GM21786 (cell line): Measurements from ENCODE around the gene HEPHL1.
"Not testable (repeated sequence)": the region's sequence is repeated elsewhere in the genome, so short reads cannot be mapped to it uniquely, and the experiment has no call there.

ENCODE experiments used
- ATAC-seq: cut with Tn5 transposase; IDR thresholded peaks from one replicate; pipeline ENCODE4 v1.9.1; 2021; ENCODE audit not compliant: unreplicated experiment

The HEPHL1 gene

DNA sequence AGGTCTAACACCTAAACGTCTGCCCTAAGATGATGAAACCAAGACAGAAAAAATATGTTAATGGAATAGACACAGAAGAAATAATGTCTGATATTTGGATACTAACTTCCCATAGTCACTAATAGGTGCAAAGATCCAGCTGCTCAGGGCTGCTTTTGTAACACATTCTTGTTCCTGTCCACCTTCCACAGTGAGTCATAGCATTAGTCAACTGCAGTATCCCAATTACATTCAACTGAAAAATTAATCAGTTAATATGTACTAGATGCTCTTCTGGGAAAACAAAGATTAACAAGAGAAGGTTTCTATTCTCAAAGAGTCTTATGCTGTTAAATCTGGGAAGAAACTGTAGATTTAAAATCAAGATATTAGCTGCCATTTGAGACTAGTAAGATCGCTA, 47.6 kb downstream of the HEPHL1 start:
- no peak for ATAC-seq

DNA sequence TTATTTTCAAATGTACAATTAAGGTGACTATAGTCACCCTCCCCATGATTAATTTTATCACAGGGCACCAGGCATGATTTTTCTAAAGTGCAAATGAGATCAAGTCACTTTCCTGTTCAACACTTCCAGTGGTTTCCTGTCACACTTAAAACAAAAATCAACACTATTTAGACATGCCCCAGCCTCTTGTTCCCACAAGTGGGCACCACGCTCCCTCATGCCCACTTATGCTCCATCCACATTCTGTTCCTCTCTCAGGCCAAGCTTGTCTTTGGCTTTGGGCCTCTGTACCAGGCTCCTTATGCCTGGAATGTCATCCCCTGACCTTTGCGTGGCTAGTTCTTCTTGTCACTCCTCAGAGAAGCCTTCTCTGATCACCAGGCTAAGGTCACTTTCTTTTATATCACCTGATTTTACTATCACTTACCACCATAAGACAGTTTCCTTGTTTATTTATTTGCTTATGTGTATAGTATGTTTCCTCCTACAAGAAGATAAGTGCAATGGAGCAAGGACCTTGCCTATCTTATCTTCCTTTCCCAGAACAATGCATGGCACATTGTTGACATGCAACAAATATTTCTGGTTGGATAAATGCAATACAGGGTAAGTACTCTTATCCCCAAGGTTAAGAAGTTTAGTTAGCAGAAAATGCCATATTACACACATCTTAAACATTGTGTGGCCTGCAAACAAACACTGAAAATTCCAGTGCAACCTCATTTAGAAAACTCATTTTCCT, 56.6 kb downstream of the HEPHL1 start:
- ATAC-seq = no peak

DNA sequence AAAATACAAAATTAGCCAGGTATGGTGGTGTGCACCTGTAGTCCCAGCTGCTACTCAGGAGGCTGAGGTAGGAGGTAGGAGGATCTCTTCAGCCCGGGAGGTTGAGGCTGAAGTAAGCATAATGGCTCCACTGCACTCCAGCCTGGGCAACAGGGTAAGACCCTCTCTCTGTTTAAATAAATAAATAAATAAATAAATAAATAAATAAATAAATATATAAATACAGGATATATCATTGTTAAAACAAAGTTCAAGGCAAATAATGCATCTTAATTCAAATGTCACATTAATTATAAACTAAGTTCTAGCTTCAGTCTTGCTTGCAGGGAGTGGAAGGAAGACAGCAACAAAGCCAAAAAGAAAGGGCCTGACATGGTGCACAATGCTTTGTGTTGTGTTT, 63.0 kb downstream of the HEPHL1 start:
- ATAC-seq = no peak

DNA sequence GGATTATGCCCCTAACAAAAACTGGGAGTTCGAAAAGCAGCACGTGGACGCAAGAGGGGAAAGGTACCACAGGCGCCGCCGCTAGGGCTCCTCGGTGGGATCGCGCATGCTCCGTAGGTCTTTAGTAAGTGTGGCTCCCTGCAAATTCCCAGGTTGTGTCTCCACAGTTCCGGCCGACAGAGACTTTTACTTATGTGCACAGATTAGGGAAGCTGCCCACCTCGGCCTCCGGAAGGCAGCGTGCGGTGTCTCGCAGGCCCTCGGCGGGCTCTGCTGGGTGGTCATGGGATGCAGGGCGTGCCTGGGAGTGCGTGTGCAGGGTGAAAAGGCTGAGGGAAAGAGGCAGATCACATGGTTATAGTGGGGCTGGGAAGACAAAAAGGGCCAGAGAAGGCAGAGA, 67.8 kb downstream of the HEPHL1 start:
- ATAC-seq = no peak

DNA sequence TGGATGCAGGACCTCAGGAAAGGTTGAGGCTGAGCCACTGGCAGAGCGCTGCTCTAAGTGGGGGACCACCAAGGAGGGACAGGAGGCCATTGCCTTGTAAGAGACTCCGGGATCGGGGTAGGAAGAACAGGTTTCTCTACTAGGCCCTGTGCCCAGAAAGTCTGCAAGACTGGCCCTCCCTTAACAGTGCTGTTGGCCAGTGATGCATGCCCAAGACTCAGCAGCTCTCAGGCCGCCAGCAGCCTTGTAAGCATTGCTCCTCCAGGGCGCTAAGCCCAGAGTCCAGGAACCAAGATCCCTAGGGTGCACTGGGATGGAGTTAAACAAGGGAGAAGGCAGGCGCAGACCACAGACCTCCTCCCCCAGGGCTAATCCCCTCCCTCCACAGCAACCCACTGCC, 68.2 kb downstream of the HEPHL1 start:
- no peak for ATAC-seq

DNA sequence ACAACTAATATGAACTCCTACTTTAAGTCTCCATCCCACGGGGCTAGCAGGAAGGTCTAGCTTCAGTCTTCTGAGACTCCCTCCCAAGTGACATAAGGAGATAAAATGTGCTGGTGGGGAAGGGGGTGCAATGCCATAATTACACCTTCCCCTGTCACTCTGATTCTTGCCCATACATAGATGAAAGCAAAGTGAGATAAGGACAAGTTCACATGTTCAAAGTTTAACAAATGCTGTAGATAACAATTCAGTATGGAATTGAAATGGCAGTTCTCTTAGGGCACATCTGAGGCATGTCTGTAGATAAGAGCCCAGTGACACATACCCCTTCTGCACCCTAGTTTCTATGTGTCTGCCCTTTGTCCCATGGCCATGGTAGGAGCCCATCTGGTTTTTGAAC, 69.2 kb downstream of the HEPHL1 start:
- ATAC-seq = no peak

DNA sequence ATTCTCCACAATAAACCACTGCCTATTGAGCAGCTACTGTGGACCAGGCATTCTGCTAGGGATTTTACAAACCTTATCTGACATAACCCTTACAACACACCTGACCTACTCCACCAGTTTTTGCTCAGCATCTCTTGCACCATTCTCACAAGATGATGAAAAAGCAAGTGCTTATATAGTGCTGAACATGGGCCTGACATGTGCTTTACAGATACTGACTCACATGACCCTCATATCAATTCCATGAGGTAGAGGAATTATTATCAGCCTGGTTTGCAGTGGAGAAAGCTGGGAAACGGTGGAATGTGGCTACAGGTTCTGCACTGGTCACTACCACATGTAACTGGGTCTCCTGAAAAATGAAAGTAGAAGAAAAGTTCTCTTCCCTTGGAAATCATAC, 69.9 kb downstream of the HEPHL1 start:
- no peak for ATAC-seq

DNA sequence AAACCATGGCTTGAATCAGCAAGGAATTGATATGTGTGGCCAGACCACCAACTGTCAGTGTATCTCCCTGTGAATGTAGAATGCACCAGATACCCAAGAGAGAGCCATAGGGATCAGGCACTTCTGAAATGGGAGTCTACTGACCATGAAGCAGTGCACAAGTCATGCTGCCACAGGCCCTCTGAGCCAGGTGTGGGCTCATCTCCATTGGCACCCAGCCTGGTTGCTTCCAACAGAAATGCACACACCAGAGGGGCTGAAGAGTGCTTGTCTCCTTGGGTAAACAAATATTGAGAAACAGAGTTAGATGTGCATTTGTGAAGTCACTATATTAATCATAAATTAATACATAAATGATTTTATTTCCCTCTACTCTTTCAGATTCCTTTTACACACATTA, 79.1 kb downstream of the HEPHL1 start:
- ATAC-seq = no peak

DNA sequence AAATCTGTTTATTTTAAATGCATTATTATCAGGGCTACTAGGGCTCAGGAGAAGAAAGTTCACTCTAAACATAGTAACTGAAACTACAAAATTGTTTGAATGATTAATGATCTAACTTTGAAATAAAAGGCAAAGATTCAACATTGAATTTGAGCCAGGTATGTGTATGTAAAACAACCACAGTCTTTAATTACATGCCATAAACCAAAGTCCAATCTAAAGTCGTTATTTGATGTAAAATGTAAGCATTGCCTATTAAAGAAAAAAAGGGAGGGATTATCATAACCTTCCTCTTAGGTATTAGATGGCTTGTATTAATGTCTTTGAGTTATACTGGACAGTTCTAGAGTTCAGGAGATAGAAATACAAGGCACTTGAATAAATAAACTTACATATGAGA, 82.3 kb downstream of the HEPHL1 start:
- no peak for ATAC-seq

DNA sequence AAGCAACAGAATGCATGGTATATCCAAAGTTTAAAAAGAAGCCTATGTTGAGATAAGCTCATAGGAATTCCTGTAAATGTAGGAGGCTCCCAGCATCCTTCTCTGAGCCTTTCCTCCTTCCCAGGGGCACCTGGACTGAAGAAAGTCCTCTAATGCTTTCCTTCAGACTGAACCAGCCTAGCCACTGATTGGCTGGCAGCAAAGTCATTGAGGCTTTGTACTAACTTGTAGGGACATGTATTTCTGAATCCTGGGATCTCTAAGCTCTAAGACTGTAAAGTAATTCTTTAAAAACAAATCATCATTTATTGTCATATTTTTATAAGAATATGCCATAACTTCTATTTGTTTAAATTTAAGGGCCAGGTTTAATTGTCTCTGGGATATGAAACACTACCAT, 83.6 kb downstream of the HEPHL1 start:
- no peak for ATAC-seq

DNA sequence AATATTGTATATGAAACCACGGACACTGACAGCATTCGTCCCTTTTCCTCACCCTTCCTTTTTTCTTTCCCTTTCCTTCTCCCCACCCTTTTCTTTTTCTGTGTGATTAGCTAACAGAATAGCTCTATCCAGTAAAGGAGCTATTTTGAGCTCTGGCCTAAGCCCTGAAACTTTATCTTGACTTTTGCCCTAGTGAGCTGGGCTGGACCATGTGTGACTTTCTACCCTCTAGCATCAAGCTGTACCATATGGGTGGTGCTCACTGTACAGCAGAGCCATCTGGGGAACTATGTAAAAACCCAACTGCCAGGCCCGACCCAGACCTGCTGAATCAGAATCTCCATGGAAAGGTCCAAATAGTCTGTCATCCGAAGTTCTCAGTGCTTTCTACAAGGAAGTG, 85.6 kb downstream of the HEPHL1 start:
- no peak for ATAC-seq

DNA sequence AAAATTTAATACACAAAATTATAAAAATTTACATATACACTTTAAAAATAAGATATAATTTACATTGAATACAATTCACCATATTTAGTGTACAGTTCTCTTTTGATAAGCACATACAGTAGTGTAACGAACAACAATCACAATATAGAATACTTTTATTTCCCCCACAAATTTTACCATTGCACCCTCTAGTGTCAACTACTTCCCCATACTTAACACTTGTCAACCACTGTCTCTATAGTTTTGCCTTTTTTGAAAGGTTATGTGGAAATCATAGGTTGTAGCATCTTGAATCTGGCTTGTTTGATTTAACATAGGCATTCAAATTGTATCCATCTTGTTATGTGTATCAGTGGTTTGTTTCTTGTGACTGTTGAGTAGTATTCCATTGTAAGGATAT, 86.2 kb downstream of the HEPHL1 start:
- ATAC-seq = no peak

DNA sequence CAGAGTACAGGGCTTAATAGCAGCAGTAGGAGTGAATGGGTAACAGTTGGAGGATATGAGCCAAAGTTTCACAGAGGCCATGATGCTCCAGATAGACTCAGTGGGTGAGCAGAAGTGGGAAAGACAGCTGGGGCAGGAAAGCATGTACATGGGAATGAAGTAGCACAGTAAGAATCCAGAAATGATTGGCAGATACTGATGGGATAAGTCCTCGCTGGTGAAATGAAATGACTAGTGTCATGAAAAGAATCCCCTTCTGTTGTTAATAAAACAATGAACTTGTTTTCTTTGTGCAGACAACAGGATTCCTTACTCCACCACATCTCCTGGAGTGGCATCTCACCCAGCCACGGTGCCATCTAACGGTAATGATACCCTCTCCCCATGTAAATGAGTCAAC, 90.1 kb downstream of the HEPHL1 start:
- no peak for ATAC-seq

DNA sequence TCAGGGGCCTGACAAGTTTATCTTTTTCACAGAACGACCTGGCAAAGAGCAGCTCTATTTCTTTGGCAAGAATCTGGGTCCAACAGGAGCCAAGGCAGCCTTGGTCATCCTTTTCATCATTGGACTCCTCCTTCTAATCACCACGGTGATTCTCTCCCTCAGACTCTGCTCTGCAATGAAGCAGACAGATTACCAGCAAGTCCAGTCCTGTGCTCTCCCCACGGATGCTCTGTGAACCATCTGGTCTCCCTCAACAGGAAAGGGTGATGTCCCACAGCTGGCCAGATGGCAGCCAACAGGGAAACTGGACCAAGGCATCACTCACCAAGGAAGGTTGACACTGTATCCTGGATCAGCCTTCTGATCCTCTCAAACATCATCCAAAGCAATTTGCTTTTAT, 90.5 kb downstream of the HEPHL1 start:
- no peak for ATAC-seq

DNA sequence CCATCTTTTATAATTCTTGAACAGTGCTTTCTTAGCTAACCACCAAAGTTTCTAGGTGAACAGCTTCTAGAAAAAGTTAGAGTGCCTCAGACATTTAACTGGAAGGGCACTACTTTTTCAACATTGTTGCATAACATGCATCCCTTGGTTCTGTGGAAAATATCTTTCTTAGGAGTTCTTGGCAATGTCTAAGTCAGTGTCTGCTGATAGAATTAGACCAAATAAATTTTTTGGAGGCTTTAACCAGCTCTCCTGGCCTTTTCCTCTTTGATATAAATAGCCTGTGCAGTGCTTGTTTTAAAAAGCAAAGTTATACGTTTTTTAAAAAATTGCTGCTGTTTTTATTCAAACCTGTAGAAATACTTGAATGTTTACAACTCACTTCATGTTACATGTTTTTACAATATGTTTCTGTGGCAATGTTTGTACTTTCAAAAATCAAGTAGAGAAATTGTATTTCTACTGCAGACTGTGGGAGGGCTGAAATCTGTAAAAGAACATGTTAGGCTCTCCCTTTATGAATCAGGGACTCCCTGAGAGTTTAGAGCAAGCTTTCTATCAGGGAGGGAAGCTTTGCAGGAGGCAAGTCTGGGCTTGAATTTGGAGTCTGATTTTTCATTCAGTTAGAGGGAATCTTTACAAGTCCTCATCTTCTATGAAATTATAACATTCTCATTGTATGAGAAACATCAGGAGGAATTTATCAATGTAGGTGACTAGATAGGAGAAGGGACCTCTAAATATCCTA, 91.2 kb downstream of the HEPHL1 start:
- ATAC-seq = no peak

DNA sequence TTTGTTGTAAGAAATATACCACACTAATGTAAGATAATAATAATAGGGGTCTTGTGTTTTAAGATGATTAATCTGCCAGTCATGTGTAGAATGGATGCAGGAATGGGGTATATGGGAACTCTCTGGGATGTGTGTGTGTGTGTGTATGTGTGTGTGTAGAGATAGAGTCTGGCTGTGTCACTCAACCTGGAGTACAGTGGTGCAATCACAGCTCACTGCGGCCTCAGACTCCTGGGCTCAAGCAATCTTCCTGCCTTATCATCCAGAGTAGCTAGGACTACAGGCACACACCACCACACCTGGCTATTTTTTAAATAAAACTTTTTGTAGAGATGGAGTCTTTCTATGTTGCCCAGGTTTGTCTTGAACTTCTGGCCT, 96.0 kb downstream of the HEPHL1 start:
- ATAC-seq = no peak

DNA sequence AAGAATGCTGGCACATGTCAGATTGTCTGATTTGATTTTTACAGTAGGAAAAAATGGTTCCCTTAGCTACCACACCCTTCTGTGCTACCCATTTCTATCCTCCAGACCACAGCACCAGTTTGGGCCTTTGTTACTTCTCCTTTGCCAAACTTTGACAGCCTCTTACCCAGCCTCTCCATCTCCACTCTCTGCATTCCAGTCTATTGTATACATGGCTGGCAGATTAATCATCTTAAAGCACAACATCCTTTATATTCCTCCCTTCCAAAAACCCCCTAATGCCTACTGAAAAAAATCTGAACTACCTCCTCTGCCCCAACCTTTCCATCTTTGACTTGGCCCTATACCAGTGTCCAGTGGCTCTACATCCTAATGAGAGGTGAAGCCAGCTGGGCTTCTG, 96.7 kb downstream of the HEPHL1 start:
- ATAC-seq = no peak

DNA sequence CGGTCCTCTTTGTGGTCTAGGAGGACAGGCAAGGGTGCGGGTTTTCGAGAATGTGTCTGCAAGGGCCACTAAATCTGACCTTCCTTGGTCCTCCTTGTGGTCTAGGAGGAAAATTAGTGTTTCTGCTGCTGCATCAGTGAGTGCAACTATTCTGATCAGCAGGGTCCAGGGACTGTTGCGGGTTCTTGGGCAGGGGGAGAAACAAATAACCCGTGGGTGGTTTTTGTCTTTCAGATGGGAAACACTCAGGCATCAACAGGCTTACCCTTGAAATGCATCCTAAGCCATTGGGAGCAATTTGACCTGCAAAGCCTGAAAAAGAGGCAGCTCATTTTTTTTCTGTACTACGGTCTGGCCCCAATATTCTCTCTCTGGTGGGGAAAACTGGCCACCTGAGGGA, 98.5 kb downstream of the HEPHL1 start:
- not testable (repeated sequence) for ATAC-seq

DNA sequence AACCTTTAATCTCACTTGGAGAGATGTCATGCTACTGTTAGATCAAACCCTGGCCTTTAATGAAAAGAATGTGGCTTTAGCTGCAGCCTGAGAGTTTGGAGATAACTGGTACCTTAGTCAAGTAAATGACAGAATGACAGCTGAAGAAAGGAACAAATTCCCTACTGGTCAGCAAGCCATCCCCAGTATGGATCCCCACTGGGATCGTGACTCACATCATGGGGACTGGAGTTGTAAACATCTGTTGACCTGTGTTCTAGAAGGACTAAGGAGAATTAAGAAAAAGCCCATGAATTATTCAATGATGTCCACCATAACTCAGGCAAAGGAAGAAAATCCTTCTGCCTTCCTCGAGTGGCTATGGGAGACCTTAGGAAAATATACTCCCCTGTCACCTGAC, 99.4 kb downstream of the HEPHL1 start:
- ATAC-seq = not testable (repeated sequence)

DNA sequence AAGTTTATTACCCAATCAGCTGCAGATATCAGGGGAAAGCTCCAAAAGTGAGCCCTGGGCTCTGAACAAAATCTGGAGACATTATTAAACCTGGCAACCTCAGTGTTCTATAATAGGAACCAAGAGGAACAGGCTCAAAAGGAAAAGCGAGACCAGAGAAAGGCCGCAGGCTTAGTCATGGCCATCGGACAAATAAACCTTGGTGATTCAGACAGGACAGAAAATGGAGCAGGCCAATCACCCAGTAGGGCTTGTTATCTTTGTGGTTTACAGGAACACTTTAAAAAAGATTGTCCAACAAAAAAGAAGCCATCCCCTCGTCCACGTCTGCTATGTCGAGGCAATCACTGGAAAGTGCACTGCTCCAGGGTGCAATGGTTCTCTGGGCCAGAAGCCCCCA, 99.8 kb downstream of the HEPHL1 start:
- no peak for ATAC-seq

DNA sequence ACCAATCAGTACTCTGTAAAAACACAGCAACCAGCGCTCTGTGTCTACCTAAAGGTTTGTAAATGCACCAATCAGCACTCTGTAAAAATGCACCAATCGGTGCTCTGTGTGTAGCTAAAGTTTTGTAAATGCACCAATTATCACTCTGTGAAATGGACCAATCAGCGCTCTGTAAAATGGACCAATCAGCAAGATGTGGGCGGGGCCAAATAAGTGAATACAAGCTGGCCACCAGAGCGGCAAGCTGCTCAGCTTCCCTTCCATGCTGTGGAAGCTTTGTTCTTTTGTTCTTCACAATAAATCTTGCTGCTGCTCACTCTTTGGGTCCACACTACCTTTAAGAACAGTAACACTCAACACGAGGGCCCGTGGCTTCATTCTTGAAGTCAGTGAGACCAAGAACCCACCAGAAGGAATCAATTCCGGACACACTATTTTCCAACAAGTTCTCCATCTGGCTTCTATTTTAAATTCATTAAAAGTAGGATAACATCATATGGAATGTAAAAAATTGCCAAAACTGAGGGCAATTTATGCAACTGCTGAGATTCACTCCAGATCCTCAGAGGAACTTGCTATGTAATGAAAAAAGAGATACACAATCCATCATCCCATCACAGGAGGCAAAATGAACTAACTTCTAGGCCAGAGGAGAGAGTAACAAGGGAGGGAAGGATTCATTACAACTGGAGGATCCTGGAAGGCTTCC, 104.4 kb downstream of the HEPHL1 start:
- ATAC-seq = no peak

DNA sequence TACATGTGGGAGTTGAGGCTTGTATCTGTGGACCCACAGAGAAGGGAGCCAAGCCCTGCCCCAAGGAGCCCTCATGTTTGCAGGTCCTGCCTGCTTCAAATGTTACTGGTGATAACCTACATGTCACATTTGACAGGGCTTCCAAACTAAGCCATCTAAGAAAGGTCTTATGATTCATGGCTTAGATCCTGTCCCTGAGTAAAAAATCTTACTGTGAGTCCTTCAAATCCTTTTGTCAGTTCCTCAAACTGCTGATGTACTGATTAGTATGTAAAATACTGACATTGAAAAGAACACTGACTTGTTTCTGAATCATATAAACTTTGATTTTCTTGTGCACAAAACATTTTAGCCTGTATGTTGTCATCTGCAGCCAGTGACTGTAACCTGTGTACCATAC, 106.5 kb downstream of the HEPHL1 start:
- no peak for ATAC-seq
